Right lobe of liver (tissue), 6 donors: Measurements from ENCODE around the gene LIFR. TPM values are rescaled to one million over a fixed set of nuclear protein-coding genes. Genes with fewer than 3 reads are reported as not detected.

Source experiments
- ATAC-seq, 4 donors: fragments of 200-7000 bp; cut with Tn5 transposase; one replicate each; pipeline ENCODE4 v1.9.1; 2020; ENCODE audit warnings: mild to moderate bottlenecking in 4 of 4, moderate library complexity in 4 of 4
- DNase-seq, 3 donors: peaks; one replicate each; pipeline ENCODE4 v3.0.0-alpha.2; 2020
- H3K27ac ChIP-seq, 3 donors: fragments of 200-600 bp; one replicate each; pipeline ENCODE4 v1.8.0; 2022
- H3K27me3 ChIP-seq, 2 donors: fragments of 200-600 bp; one replicate each; pipeline ENCODE4 v1.8.0; 2022
- H3K36me3 ChIP-seq, 4 donors: fragments of 200-600 bp; sonication (generic) in 1 of 4; one replicate each; pipeline versions ENCODE4 v1.5.1 to v1.8.0; 2017 to 2022; ENCODE audit warnings: control low read depth in 1 of 4
- H3K4me1 ChIP-seq, 4 donors: fragments of 200-600 bp; sonication (generic) in 1 of 4; one replicate each; pipeline versions ENCODE4 v1.5.1 to v1.8.0; 2017 to 2022; ENCODE audit warnings: control low read depth in 1 of 4
- H3K4me3 ChIP-seq, 3 donors: fragments of 200-600 bp; one replicate each; pipeline ENCODE4 v1.8.0; 2022
- H3K9me3 ChIP-seq, 4 donors: fragments of 200-600 bp; sonication (generic) in 1 of 4; one replicate each; pipeline versions ENCODE4 v1.5.1 to v1.8.0; 2017 to 2022; ENCODE audit warnings: control low read depth in 1 of 4
- POLR2A ChIP-seq: fragments of 450-650 bp; IDR thresholded peaks from one replicate; pipeline ENCODE4 v1.6.1; 2017; ENCODE audit warnings: antibody characterized with exemption, mild to moderate bottlenecking
- WGBS: methylation state at CpG from one replicate; pipeline ENCODE4 v1.1.6; 2018; ENCODE audit warnings: low coverage, low lambda C conversion rate; ENCODE audit not compliant: insufficient coverage; ENCODE audit errors: missing lambda C conversion rate; 5-methylcytosine and 5-hydroxymethylcytosine counted together
- intact Hi-C, 2 donors: fragments of 100-400 bp; cut with DNase I; formaldehyde crosslinking; loops; one replicate each; pipeline versions ENCODE4 v1.11.2 to v1.14.1; 2022
- total RNA-seq, 6 experiments: library from RNA; depleted of rRNA in 2 of 6; stranded (reverse); fragments of >200 nt in 2 of 6; fragmentation: NEBNext Ultra II Directional in 3 of 6; extraction: Animal tissue kit (Norgen Biotek cat#: 25700) in 3 of 6; gene quantifications; one replicate each; pipeline versions ENCODE4 v1.1.0 to v1.2.4, GENCODE V29; 2016 to 2023
- TF ChIP-seq, protein P1 (sequence below), 4 donors: fragments of 200-600 bp in 3 of 4; fragments of 450-650 bp in 1 of 4; IDR thresholded peaks; one replicate each; pipeline versions ENCODE4 v1.5.1 to v1.8.0; 2016 to 2022; ENCODE audit warnings: antibody characterized with exemption in 4 of 4, mild to moderate bottlenecking in 2 of 4
- donor health status: DM: no; HTN: yes; CAD: no.
- donor health status: DM: no; HTN: no; CAD: no.
- donor health status: DM: no; HTN: no; CAD: no.
- donor health status: DM: no; HTN: yes; CAD: no.
- donor health status: DM: no; HTN: yes; CAD: no.

LIFR gene
- total RNA-seq, 6 experiments from 2014 or later = 14.3 to 52.1 (median 28.2) TPM

DNA sequence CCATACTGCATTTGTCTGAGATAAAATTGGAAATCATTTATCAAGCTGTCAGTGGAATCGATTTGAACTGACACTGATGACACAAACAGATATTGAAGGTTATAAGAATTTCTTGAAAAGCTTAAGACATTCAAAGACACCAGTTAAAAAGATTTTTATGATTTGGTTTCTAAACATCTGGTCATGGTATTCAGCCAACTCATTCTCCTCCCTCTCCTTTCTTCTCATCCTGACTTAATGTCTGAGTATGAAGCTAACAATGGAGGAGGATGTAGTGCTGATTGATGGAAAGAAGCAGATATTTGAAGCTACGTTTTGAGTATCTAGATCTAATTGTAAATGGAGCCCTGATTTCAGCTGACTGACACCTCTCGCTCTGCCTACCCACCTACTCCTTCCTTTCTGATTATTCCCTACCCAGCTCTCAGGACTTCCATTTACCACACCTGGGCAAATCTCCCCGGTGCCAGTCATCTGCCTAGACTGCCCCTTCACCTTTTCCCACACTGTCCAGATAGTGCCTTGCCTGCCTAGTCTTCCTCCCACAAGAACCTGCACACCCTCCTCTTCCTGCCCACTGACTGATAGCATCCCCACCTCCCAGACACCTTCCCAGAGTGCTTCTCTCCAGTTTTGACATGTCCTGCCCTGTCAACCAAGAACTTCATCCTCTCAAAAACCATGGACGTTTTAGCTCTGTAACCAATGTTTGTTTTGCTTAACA, 20.7 kb upstream of the LIFR start:
- 49% methylated on average over 5 of the region's 5 CpGs for WGBS
- Histone ChIP-seq H3K4me1 (no peaks in the 10 kb centered on the region), H3K36me3 (no peaks in the 10 kb centered on the region), H3K27me3 (no peaks in the 10 kb centered on the region), H3K4me3 (no peak overlapping the region), H3K9me3 (no peaks in the 10 kb centered on the region), H3K27ac (no peak overlapping the region)
- ATAC-seq = no peak
- intact Hi-C loops = no loop called here
- no peak for DNase-seq
- TF ChIP-seq POLR2A = no peak

DNA sequence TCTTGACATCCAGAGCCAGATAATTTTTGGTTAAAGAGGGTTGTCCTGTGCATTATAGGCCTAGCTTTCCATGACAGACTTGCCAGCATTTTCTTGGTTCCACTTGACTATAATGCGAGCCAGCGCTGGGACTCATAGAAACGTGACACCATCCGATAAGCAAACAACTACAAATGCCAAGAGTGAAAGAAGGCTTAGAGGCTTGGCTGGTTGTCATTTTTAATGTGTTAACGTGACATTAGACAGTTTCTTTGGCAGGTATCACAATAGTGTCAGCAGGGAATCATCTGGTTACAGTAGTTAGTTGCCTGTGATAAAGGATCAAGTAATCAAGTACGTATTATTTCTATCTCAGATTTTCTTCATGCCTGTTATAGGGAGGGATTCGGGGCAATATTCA, 20.0 kb upstream of the LIFR start:
- H3K36me3 ChIP-seq = no peaks in the 10 kb centered on the region
- DNase-seq (no peak), ATAC-seq (no peak)
- H3K27ac ChIP-seq = no peak overlapping the region
- intact Hi-C loops = no loop called here
- H3K4me1 ChIP-seq = no peaks in the 10 kb centered on the region
- H3K4me3 ChIP-seq = no peak overlapping the region
- TF ChIP-seq, protein P1, sequence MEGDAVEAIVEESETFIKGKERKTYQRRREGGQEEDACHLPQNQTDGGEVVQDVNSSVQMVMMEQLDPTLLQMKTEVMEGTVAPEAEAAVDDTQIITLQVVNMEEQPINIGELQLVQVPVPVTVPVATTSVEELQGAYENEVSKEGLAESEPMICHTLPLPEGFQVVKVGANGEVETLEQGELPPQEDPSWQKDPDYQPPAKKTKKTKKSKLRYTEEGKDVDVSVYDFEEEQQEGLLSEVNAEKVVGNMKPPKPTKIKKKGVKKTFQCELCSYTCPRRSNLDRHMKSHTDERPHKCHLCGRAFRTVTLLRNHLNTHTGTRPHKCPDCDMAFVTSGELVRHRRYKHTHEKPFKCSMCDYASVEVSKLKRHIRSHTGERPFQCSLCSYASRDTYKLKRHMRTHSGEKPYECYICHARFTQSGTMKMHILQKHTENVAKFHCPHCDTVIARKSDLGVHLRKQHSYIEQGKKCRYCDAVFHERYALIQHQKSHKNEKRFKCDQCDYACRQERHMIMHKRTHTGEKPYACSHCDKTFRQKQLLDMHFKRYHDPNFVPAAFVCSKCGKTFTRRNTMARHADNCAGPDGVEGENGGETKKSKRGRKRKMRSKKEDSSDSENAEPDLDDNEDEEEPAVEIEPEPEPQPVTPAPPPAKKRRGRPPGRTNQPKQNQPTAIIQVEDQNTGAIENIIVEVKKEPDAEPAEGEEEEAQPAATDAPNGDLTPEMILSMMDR (IDR thresholded peaks at IDR 0.05) = no peak
- no peak for TF ChIP-seq POLR2A
- no peaks in the 10 kb centered on the region for H3K9me3 ChIP-seq
- WGBS = 71% methylated on average over 7 of the region's 7 CpGs
- H3K27me3 ChIP-seq = no peaks in the 10 kb centered on the region

DNA sequence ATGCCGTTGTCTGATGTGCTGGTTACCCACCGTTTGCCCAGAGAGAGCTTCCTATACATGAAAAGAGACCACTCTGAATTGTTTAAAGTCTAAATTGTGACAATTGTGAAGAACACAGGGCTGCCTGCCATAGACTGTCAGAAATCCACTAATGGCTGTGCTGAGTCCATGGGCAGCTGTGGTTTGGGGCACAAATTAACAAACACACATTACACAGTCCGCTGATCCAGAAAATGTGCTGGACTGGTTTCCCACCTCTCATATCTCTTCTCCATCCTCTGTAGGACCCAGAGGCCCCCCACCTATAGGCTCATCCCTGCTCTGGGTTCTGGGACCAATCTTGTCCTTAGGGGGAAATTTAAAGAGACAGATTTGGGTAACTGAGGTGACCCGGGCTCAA, 19.0 kb upstream of the LIFR start:
- 89% methylated on average over 3 of the region's 4 CpGs for WGBS
- no peaks in the 10 kb centered on the region for H3K4me1 ChIP-seq
- H3K9me3 ChIP-seq = no peaks in the 10 kb centered on the region
- ATAC-seq = no peak
- intact Hi-C loops = no loop called here
- TF ChIP-seq, protein P1 (IDR thresholded peaks at IDR 0.05) = no peak
- no peak for TF ChIP-seq POLR2A
- H3K36me3 ChIP-seq = no peaks in the 10 kb centered on the region
- no peak for DNase-seq
- no peak overlapping the region for H3K27ac ChIP-seq
- H3K27me3 ChIP-seq = no peaks in the 10 kb centered on the region
- no peak overlapping the region for H3K4me3 ChIP-seq

DNA sequence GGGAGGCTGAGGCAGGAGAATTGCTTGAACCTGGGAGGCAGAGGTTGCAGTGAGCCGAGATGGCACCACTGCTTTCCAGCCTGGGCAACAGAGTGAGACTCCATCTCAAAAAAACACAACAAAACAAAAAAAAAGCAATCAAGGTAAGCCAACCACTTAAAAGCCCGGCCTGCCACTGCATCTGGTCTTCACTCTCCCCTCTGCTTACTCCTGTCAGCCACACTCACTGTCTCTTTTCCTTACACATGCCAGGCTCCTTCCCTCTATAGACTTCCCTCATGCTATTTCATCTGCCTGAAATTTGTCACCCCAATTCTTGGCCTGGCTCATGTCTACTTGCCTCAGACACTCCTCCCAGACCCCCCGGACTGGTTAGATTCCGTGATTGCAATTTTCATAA, 17.6 kb upstream of the LIFR start:
- intact Hi-C loops = no loop called here
- 91% methylated on average over 3 of the region's 4 CpGs for WGBS
- Histone ChIP-seq H3K4me3 (no peak overlapping the region), H3K36me3 (no peaks in the 10 kb centered on the region), H3K4me1 (no peaks in the 10 kb centered on the region), H3K27ac (no peak overlapping the region), H3K9me3 (no peaks in the 10 kb centered on the region), H3K27me3 (no peaks in the 10 kb centered on the region)
- TF ChIP-seq, protein P1 (IDR thresholded peaks at IDR 0.05) = no peak
- TF ChIP-seq POLR2A = no peak
- no peak for DNase-seq
- ATAC-seq = no peak

DNA sequence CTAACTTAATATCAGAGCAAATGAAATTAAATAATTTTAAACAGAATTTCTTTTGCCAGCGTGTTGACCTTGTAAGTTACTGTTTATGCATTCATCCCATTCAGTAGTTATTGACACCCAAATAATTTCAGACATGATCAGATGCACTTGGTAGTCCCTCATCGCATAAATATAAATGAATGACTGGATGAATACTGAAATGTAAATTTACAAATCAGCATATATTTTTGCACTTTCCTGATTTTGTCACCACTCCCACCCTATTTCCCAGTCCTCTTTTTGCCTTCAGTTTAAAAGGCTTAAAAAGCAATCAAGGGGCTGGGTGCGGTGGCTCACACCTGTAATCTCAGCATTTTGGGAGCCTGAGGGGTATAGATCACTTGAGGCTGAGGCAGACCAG, 17.1 kb upstream of the LIFR start:
- ATAC-seq = no peak
- Histone ChIP-seq H3K9me3 (no peaks in the 10 kb centered on the region), H3K4me1 (no peaks in the 10 kb centered on the region), H3K27me3 (no peaks in the 10 kb centered on the region), H3K36me3 (no peaks in the 10 kb centered on the region), H3K4me3 (no peak overlapping the region), H3K27ac (no peak overlapping the region)
- DNase-seq = no peak
- intact Hi-C loops = no loop called here
- WGBS = 75% methylated on average over 3 of the region's 3 CpGs
- TF ChIP-seq, protein P1 (IDR thresholded peaks at IDR 0.05) = no peak
- no peak for TF ChIP-seq POLR2A
